ENCODE measurements around the gene NSUN4.

- no peak for TF ChIP-seq POLR2A (IDR thresholded peaks at IDR 0.05)
- TF ChIP-seq, protein P1, sequence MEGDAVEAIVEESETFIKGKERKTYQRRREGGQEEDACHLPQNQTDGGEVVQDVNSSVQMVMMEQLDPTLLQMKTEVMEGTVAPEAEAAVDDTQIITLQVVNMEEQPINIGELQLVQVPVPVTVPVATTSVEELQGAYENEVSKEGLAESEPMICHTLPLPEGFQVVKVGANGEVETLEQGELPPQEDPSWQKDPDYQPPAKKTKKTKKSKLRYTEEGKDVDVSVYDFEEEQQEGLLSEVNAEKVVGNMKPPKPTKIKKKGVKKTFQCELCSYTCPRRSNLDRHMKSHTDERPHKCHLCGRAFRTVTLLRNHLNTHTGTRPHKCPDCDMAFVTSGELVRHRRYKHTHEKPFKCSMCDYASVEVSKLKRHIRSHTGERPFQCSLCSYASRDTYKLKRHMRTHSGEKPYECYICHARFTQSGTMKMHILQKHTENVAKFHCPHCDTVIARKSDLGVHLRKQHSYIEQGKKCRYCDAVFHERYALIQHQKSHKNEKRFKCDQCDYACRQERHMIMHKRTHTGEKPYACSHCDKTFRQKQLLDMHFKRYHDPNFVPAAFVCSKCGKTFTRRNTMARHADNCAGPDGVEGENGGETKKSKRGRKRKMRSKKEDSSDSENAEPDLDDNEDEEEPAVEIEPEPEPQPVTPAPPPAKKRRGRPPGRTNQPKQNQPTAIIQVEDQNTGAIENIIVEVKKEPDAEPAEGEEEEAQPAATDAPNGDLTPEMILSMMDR (IDR thresholded peaks at IDR 0.05), result no peak
- TF ChIP-seq POLR2AphosphoS5 (IDR thresholded peaks at IDR 0.05), result no peak
- TF ChIP-seq EP300 (IDR thresholded peaks at IDR 0.05), result no peak
These were observed 39.8 kb upstream of the NSUN4 start for GRCh38 chr1:46300673-46301405.
